H1 (cell line): Measurements from ENCODE around the gene SGPP2. TPM values are rescaled to one million over a fixed set of nuclear protein-coding genes. Genes with fewer than 3 reads are reported as not detected.

ENCODE experiments used
- ATF3 ChIP-seq: IDR thresholded peaks from 2 replicates; pipeline ENCODE4 v1.6.1; 2011; ENCODE audit warnings: low read depth, mild to moderate bottlenecking, low read length; ENCODE audit not compliant: insufficient read depth
- CBX5 ChIP-seq: fragments of 300-800, 300-1000 bp; sonication (generic); IDR thresholded peaks from 2 replicates; pipeline ENCODE4 v1.7.1; 2016; ENCODE audit warnings: antibody characterized with exemption, low read length, low read depth
- CBX8 ChIP-seq: fragments of 300-800, 300-1000 bp; sonication (generic); IDR thresholded peaks from 2 replicates; pipeline ENCODE4 v1.7.1; 2016; ENCODE audit warnings: low read depth, low read length, borderline replicate concordance
- CHD7 ChIP-seq: fragments of 300-600 bp; sonication (generic); IDR thresholded peaks from 2 replicates; pipeline ENCODE4 v1.7.1; 2012; ENCODE audit warnings: low read length, moderate library complexity, mild to moderate bottlenecking, inconsistent platforms; ENCODE audit not compliant: insufficient replicate concordance
- GTF2F1 ChIP-seq: IDR thresholded peaks from 2 replicates; pipeline ENCODE4 v1.6.1; 2012; ENCODE audit warnings: low read depth, low read length, improper control_type of control experiment, borderline replicate concordance
- HDAC2 ChIP-seq, 2 experiments: fragments of 300-600 bp in 1 of 2; sonication (generic) in 1 of 2; IDR thresholded peaks; 2 replicates each; pipeline ENCODE4 v1.6.1; 2011 to 2012; ENCODE audit warnings: low read depth in 2 of 2, low read length in 2 of 2, mild to moderate bottlenecking in 2 of 2, moderate library complexity in 2 of 2, borderline replicate concordance in 1 of 2, inconsistent platforms in 1 of 2
- MAFK ChIP-seq: IDR thresholded peaks from 2 replicates; pipeline ENCODE4 v1.6.1; 2012; ENCODE audit warnings: low read depth, mild to moderate bottlenecking, improper control_type of control experiment, low read length
- SIN3A ChIP-seq, 2 experiments: IDR thresholded peaks in 1 of 2; conservative IDR thresholded peaks in 1 of 2; 2 replicates each; pipeline ENCODE4 v1.6.1; 2011 to 2012; ENCODE audit warnings: low read length in 2 of 2, improper control_type of control experiment in 1 of 2, low read depth in 1 of 2, mild to moderate bottlenecking in 1 of 2
- TAF1 ChIP-seq: IDR thresholded peaks from 2 replicates; pipeline ENCODE4 v1.6.1; 2011; ENCODE audit warnings: mild to moderate bottlenecking, low read depth, low read length
- TEAD4 ChIP-seq: IDR thresholded peaks from 2 replicates; pipeline ENCODE4 v1.6.1; 2012; ENCODE audit warnings: low read depth, low read length, inconsistent platforms, mixed read lengths
- polyA plus RNA-seq, 7 experiments: library from polyadenylated mRNA; depleted of rRNA in 3 of 7; stranded (reverse) in 5 of 7; unstranded in 2 of 7; fragments of >200 nt in 5 of 7; fragments of 200-250 nt in 2 of 7; gene quantifications; 1 replicate in 5 of 7; 2 replicates in 1 of 7; 4 replicates in 1 of 7; pipeline versions ENCODE4 v1.2.1 to v1.2.3, GENCODE V29; 2011 to 2013; ENCODE audit warnings: missing spikeins in 2 of 7, mixed read lengths in 2 of 7
- total RNA-seq: library from RNA; stranded (reverse); fragmentation: NEBNext Ultra II Directional; extraction: Animal tissue kit (Norgen Biotek cat#: 25700); gene quantifications from 2 replicates; pipeline ENCODE4 v1.2.1, GENCODE V29; 2021

SGPP2 gene
- total and polyA plus RNA-seq, 2 of the 8 experiments (the other 6 are each of a cell fraction or from before 2014, with no cell fraction given) = 0.29 TPM; not detected in 1

- TF ChIP-seq CHD7 (peak; percentile 60), TAF1 (no peak), TEAD4 (peak; percentile 53; the same call in 1 of the 2 replicates), CBX5 (no peak), ATF3 (no peak), CBX8 (no peak), HDAC2 (IDR thresholded peaks at IDR 0.05; ENCODE audit: borderline replicate concordance in 1 of 2, low read depth in 2 of 2, low read length in 2 of 2) (peak in 1 of 2 experiments; percentile 79; a peak in 1 of 4 replicates), GTF2F1 (no peak), SIN3A (conservative IDR thresholded peaks at IDR 0.05 in 1 of 2, IDR thresholded peaks at IDR 0.05 in 1 of 2; ENCODE audit: low read depth in 1 of 2, low read length in 2 of 2) (no peak), MAFK (no peak)
These were observed 124.6 kb downstream of the SGPP2 start (continued) for GRCh38 chr2:222548992-222549391.
